Eye (tissue), 1 donor: ENCODE data around the gene C5orf58.
A peak's percentile ranks its signal among the peaks of the same experiment; 100 is the strongest.
"Not testable (repeated sequence)": the region's sequence is repeated elsewhere in the genome, so short reads cannot be mapped to it uniquely, and the experiment has no call there.

Source experiments
- DNase-seq: peaks from one replicate; pipeline ENCODE4 v3.0.0-alpha.2; 2015

C5orf58 gene

GRCh38 chr5:170225326-170226128 lies 7.3 kb upstream of the C5orf58 start:
- DNase-seq, result peak; percentile 90

GRCh38 chr5:170226129-170226615 lies 6.6 kb upstream of the C5orf58 start:
- DNase-seq, result no peak

- DNase-seq, result no peak
These were observed 6.1 kb upstream of the C5orf58 start for GRCh38 chr5:170226661-170227060.

- no peak for DNase-seq
These were observed 3.9 kb upstream of the C5orf58 start for GRCh38 chr5:170228762-170229435.

- no peak for DNase-seq
These were observed 640 bp downstream of the C5orf58 start for GRCh38 chr5:170233358-170233892.

- no peak for DNase-seq
These were observed 3.4 kb downstream of the C5orf58 start for GRCh38 chr5:170235876-170236864.

- DNase-seq, result no peak
These were observed 5.8 kb downstream of the C5orf58 start for GRCh38 chr5:170238456-170239196.

- DNase-seq, result not testable (repeated sequence)
These were observed 12.7 kb downstream of the C5orf58 start for GRCh38 chr5:170245436-170245835.

GRCh38 chr5:170246126-170246870 lies 13.5 kb downstream of the C5orf58 start:
- no peak for DNase-seq

GRCh38 chr5:170247363-170247762 lies 14.6 kb downstream of the C5orf58 start:
- DNase-seq, result no peak

- DNase-seq, result no peak
These were observed 15.6 kb downstream of the C5orf58 start for GRCh38 chr5:170248172-170248930.

- not testable (repeated sequence) for DNase-seq
These were observed 16.1 kb downstream of the C5orf58 start for GRCh38 chr5:170248931-170249227.

- DNase-seq, result no peak
These were observed 16.6 kb downstream of the C5orf58 start for GRCh38 chr5:170249355-170249754.

GRCh38 chr5:170250810-170251317 lies 18.1 kb downstream of the C5orf58 start:
- DNase-seq, result no peak

- no peak for DNase-seq
These were observed 18.7 kb downstream of the C5orf58 start for GRCh38 chr5:170251462-170251861.

- DNase-seq, result no peak
These were observed 19.3 kb downstream of the C5orf58 start for GRCh38 chr5:170252109-170252508.

GRCh38 chr5:170252720-170253350 lies 20.1 kb downstream of the C5orf58 start:
- DNase-seq, result no peak

- DNase-seq, result no peak
These were observed 21.3 kb downstream of the C5orf58 start for GRCh38 chr5:170254056-170254455.

GRCh38 chr5:170256571-170256970 lies 23.8 kb downstream of the C5orf58 start:
- no peak for DNase-seq

- no peak for DNase-seq
These were observed 24.6 kb downstream of the C5orf58 start for GRCh38 chr5:170257370-170257769.
